Sigmoid colon (tissue), 7 donors: ENCODE measurements around the gene HACD2. TPM values are rescaled to one million over a fixed set of nuclear protein-coding genes. Genes with fewer than 3 reads are reported as not detected.
A peak's percentile ranks its signal among the peaks of the same experiment; 100 is the strongest.

ENCODE experiments used
- DNase-seq: peaks from one replicate; pipeline ENCODE4 v3.0.0-alpha.2; 2019
- H3K27ac ChIP-seq, 4 donors: fragments of 200-600 bp; sonication (generic); one replicate each; pipeline ENCODE4 v1.5.1; 2016 to 2019; ENCODE audit warnings: mild to moderate bottlenecking in 1 of 4
- H3K27me3 ChIP-seq, 3 donors: fragments of 200-600 bp; sonication (generic); one replicate each; pipeline ENCODE4 v1.5.1; 2019; ENCODE audit warnings: mild to moderate bottlenecking in 1 of 3
- H3K36me3 ChIP-seq, 4 donors: fragments of 200-600 bp; sonication (generic); one replicate each; pipeline ENCODE4 v1.5.1; 2016 to 2019
- H3K4me1 ChIP-seq, 4 donors: fragments of 200-600 bp; sonication (generic); one replicate each; pipeline ENCODE4 v1.5.1; 2017 to 2019
- H3K4me3 ChIP-seq, 4 donors: fragments of 200-600 bp; sonication (generic); one replicate each; pipeline ENCODE4 v1.5.1; 2017 to 2019; ENCODE audit warnings: mild to moderate bottlenecking in 2 of 4, moderate library complexity in 1 of 4
- H3K9me3 ChIP-seq, 4 donors: fragments of 200-600 bp in 3 of 4; sonication (generic) in 3 of 4; one replicate each; pipeline versions ENCODE4 v1.5.1 to v1.6.1; 2013 to 2019
- EP300 ChIP-seq, 4 donors: sonication (generic); formaldehyde crosslinking; IDR thresholded peaks; one replicate each; pipeline ENCODE4 v1.6.1; 2017; ENCODE audit warnings: antibody characterized with exemption in 4 of 4
- POLR2A ChIP-seq, 2 donors: fragments of 450-650 bp; IDR thresholded peaks; one replicate each; pipeline ENCODE4 v1.6.1; 2016; ENCODE audit warnings: antibody characterized with exemption in 2 of 2, mild to moderate bottlenecking in 2 of 2, moderate library complexity in 2 of 2
- POLR2AphosphoS5 ChIP-seq, 4 donors: sonication (generic); formaldehyde crosslinking; IDR thresholded peaks; one replicate each; pipeline ENCODE4 v1.6.1; 2017; ENCODE audit warnings: antibody characterized with exemption in 4 of 4
- WGBS, 2 donors: extraction: QIAGEN DNeasy Blood & Tissue Kit; methylation state at CpG; one replicate each; pipeline ENCODE4 v1.1.7; 2013; 5-methylcytosine and 5-hydroxymethylcytosine counted together
- intact Hi-C: fragments of 100-400 bp; cut with DNase I; formaldehyde crosslinking; loops from one replicate; pipeline ENCODE4 v1.15.1; 2023
- polyA plus RNA-seq, 3 donors: library from polyadenylated mRNA; stranded (reverse); fragments of 200-250 nt; gene quantifications; one replicate each; pipeline ENCODE4 v1.2.3, GENCODE V29; 2013
- total RNA-seq, 4 donors: library from RNA; depleted of rRNA; stranded (reverse); fragments of >200 nt; gene quantifications; one replicate each; pipeline ENCODE4 v1.1.0, GENCODE V29; 2016
- TF ChIP-seq, protein P1 (sequence below), 4 experiments: fragments of 450-650 bp in 3 of 4; fragments of 200-600 bp in 1 of 4; IDR thresholded peaks; one replicate each; pipeline ENCODE4 v1.5.1; 2016 to 2019; ENCODE audit warnings: antibody characterized with exemption in 4 of 4, mild to moderate bottlenecking in 3 of 4, moderate library complexity in 2 of 4
- donor health status: healthy with polysubstance abuse.
- donor health status: Bipolar disorder and iron deficiency.
- donor health status: healthy.

Gene HACD2
- total and polyA plus RNA-seq, 7 donors, result 6.6 to 26.4 (median 18.6) TPM

DNA sequence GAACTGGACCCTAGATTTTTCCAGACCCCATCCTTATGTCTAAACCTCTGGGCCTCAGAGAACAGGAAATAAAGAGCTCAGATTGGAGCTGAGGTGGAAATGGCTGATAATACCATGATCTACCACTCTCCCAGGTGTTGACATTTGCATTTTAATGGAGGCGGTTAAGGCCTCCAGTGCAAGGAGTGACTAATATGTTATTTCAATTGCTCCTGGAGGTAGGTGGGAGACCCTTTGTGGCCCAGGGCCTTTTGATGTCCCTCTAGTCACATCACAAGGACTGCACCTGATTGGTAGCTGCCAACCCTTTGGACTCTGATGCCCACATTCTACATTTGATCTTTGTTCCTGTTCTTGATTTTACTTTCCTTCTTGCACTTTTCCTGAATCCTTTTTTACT lies 127.0 kb downstream of the HACD2 start:
- 97 to 100% methylated on average over 1 of the region's 1 CpG for WGBS, 2 donors
- Histone ChIP-seq H3K27me3 (peaks cover 0 to 28% (median 5%) of the 10 kb centered on the region in 3 donors), H3K36me3 (no peaks in the 10 kb centered on the region), H3K27ac (no peak overlapping the region), H3K4me3 (no peak overlapping the region), H3K4me1 (no peaks in the 10 kb centered on the region), H3K9me3 (no peaks in the 10 kb centered on the region)
- DNase-seq, result no peak
- intact Hi-C loops, result no loop called here
- TF ChIP-seq EP300 (IDR thresholded peaks at IDR 0.05) (no peak), POLR2A (IDR thresholded peaks at IDR 0.05) (no peak), POLR2AphosphoS5 (IDR thresholded peaks at IDR 0.05) (no peak)
- TF ChIP-seq, protein P1, sequence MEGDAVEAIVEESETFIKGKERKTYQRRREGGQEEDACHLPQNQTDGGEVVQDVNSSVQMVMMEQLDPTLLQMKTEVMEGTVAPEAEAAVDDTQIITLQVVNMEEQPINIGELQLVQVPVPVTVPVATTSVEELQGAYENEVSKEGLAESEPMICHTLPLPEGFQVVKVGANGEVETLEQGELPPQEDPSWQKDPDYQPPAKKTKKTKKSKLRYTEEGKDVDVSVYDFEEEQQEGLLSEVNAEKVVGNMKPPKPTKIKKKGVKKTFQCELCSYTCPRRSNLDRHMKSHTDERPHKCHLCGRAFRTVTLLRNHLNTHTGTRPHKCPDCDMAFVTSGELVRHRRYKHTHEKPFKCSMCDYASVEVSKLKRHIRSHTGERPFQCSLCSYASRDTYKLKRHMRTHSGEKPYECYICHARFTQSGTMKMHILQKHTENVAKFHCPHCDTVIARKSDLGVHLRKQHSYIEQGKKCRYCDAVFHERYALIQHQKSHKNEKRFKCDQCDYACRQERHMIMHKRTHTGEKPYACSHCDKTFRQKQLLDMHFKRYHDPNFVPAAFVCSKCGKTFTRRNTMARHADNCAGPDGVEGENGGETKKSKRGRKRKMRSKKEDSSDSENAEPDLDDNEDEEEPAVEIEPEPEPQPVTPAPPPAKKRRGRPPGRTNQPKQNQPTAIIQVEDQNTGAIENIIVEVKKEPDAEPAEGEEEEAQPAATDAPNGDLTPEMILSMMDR (IDR thresholded peaks at IDR 0.05), result no peak

DNA sequence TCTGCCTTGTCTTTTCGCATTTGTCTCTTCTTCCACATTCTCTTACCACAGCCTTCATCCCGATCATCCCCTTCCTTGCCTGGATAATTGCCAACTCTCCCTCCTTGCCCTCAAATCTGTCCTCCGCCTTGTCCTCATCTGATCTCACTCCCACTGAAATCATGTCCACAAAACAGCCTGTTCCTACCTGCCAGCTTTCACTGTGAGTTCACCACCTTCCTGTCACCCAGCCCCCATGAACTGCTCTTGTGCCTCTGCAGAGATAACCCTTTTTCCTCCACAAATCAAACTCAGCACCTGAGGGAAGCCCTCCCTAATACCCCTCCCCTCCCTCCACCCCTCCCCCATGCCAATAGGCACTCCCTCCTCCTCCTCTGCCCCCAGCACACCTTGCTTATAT lies 131.2 kb downstream of the HACD2 start:
- whole genome bisulfite sequencing, 2 donors, result 67 to 69% methylated on average over 3 of the region's 3 CpGs
- peaks cover 0 to 28% (median 3%) of the 10 kb centered on the region in 3 donors for H3K27me3 ChIP-seq
- DNase-seq, result no peak
- no peak overlapping the region for H3K4me3 ChIP-seq
- H3K9me3 ChIP-seq, result no peaks in the 10 kb centered on the region
- TF ChIP-seq POLR2A (IDR thresholded peaks at IDR 0.05) (no peak), EP300 (IDR thresholded peaks at IDR 0.05) (no peak), POLR2AphosphoS5 (IDR thresholded peaks at IDR 0.05) (no peak)
- TF ChIP-seq, protein P1 (IDR thresholded peaks at IDR 0.05), result no peak
- H3K27ac ChIP-seq, result no peak overlapping the region
- intact Hi-C loops, result loop anchor here (5.0 kb wide), 1 partner anchor 34 kb away; no protein-coding TSS in a partner anchor
- H3K4me1 ChIP-seq, result peaks cover 0 to 16% (median 3%) of the 10 kb centered on the region in 4 donors
- H3K36me3 ChIP-seq, result no peaks in the 10 kb centered on the region

DNA sequence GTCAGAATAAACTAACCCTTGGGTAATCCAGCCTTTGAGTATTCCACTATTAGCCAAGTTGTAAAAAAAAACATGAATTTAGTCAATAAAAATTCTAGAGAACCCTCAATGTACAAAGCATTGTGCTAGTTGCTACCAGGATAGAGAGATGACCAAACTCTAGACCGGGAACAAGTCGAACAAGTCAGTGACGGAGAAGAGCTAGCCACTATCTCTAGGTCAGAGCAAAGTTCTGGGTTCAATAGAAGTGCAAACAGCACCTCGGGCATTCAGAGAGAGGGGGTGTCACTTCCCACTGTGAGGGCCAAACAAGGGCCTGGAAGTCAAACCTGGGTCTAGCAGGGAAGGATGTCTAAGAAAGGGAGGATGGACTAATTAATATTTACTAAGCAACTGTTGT lies 133.7 kb downstream of the HACD2 start:
- Histone ChIP-seq H3K36me3 (no peaks in the 10 kb centered on the region), H3K9me3 (no peaks in the 10 kb centered on the region), H3K27ac (peak overlapping the region in 2 of 4 donors; percentile 96 to 98), H3K4me3 (no peak overlapping the region), H3K27me3 (peaks cover 0 to 7% (median 0%) of the 10 kb centered on the region in 3 donors), H3K4me1 (peaks cover 0 to 25% (median 5%) of the 10 kb centered on the region in 4 donors)
- intact Hi-C loops, result loop anchor here (5.0 kb wide), 1 partner anchor 36 kb away; no protein-coding TSS in a partner anchor
- 32 to 69% methylated on average over 4 of the region's 4 CpGs for WGBS, 2 donors
- TF ChIP-seq POLR2AphosphoS5 (IDR thresholded peaks at IDR 0.05) (no peak), POLR2A (IDR thresholded peaks at IDR 0.05) (no peak), EP300 (IDR thresholded peaks at IDR 0.05) (no peak)
- TF ChIP-seq, protein P1 (IDR thresholded peaks at IDR 0.05), result no peak
- DNase-seq, result no peak

DNA sequence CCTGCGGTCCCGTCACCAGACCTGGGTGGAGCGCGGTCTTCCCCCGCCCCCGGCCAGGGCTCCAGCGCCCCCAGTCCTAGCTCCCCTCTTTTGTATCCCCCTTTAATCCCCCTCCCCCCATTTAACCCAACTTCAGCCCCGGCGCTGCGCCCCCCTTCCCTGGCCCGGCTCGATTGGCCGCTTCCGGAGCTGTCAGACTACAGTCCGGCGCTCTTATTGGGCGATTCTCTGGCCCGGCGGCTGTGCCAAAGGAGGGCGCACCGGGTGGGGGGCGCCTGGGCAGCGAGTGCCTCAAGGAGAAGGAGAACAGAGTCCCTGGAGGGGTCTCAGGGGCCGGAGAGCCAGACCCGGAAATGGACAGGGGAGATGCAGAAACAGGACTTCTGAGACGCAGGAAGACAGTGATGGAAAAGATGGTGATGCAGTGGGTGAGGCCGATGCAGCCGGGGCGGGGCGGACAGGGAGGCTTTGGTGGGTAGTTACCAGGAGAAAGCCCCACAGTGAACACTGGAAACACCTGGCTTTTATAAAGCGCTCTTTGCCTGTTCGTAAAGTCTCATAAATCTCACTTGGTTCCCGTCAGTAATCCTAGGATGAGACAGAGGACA lies 134.8 kb downstream of the HACD2 start:
- no peak for TF ChIP-seq POLR2AphosphoS5 (IDR thresholded peaks at IDR 0.05)
- TF ChIP-seq, protein P1 (IDR thresholded peaks at IDR 0.05), result no peak
- no peak for TF ChIP-seq EP300 (IDR thresholded peaks at IDR 0.05)
- TF ChIP-seq POLR2A (IDR thresholded peaks at IDR 0.05), result no peak
- 4 to 11% methylated on average over 33 of the region's 33 CpGs for WGBS, 2 donors
- H3K27me3 ChIP-seq, result peaks cover 0 to 4% (median 0%) of the 10 kb centered on the region in 3 donors
- H3K36me3 ChIP-seq, result no peaks in the 10 kb centered on the region
- no peak for DNase-seq
- H3K27ac ChIP-seq, result peak overlapping the region; percentile 94 to 98 (median 96)
- peaks cover 0 to 36% (median 9%) of the 10 kb centered on the region in 4 donors for H3K4me1 ChIP-seq
- intact Hi-C loops, result loop anchor here (1.0 to 5.0 kb wide), 3 partner anchors 37 to 121 kb away; no protein-coding TSS in a partner anchor
- H3K9me3 ChIP-seq, result no peaks in the 10 kb centered on the region
- peak overlapping the region; percentile 76 to 93 (median 86) for H3K4me3 ChIP-seq
